MM.1S (cell line): Measurements from ENCODE around the gene CDH4.

ENCODE experiments used
- CTCF ChIP-seq: fragments of 300-600 bp; sonication (generic); IDR thresholded peaks from 2 replicates; pipeline ENCODE4 v1.5.1; 2016; ENCODE audit warnings: antibody characterized with exemption, low read length, mixed read lengths
- EZH2 ChIP-seq: fragments of 300-600 bp; sonication (generic); optimal IDR thresholded peaks from 2 replicates; pipeline ENCODE3; 2017; ENCODE audit warnings: low read depth, mild to moderate bottlenecking, antibody characterized with exemption, low read length, mixed read lengths

- TF ChIP-seq CTCF (no peak), EZH2 (no peak)
Measured at GRCh38 chr20:61808447-61808846, 556.4 kb downstream of the CDH4 start.
